GM21515 (cell line): ENCODE data around the gene GNG8.

Experiments used
- ATAC-seq: cut with Tn5 transposase; IDR thresholded peaks from one replicate; pipeline ENCODE4 v1.9.1; 2021; ENCODE audit not compliant: unreplicated experiment

Gene GNG8

DNA sequence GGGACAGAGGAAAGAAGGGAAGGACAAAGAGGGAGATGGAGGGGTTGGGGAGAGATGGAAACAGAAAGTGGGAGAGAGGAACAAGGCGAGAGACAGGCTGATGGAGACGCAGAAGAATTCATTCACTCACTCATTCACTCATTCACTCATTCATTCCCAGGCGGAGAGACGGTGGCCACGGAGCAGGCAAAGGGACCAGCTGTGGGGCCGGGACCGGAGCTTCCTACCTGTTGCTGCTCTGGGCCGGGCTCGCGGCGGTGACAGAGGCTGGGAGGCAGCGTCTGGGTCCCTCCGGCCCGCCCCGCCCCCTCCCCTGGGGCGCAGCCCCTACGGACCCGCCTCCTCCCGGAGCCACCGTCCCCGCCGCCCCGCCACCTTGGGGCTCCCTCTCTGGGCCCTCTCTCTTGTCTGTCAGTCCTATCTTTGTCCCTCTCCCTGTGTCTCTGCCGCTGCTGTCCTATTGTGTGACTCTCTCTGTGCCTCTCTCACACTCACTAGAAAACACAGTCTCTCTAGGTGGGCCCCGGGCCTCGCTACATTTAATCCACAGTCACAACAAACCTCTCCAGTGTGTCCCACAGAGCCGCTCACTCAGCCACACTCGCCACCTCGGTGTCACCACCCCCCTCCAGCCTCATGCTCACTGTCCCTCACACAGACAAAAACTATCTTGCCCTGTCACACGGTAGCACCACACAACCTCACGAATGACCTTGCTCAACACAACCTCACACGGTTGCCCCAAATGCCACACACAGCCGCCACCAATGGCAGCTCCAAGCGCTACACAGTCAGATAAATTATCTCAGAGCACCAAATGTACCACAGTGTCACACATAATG lies at the start of gene GNG8:
GNG8 (minus strand) TSS at position 283 of the 842 bp plus-strand sequence. CDS start 1,520 bp downstream, outside the sequence.
- no peak for ATAC-seq

DNA sequence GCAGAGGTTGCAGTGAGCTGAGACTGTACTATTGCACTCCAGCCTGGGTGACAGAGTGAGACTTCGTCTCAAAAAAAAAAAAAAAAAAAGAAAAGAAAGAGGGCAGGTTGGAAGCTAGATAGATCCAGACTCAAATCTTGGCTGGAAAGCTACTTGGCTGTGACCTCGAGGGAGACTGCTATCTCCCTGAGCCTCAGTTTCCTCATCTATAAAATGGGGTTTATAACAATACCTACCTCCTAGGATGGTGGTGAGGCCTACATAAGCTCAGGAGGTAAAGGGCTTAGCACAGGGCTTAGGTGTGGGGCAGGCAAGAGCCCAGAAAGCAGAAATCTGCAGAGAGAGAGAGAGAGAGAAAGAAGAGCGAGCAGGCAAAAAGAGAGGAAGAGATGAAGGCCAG lies 49.2 kb upstream of the GNG8 start:
- ATAC-seq: no peak

DNA sequence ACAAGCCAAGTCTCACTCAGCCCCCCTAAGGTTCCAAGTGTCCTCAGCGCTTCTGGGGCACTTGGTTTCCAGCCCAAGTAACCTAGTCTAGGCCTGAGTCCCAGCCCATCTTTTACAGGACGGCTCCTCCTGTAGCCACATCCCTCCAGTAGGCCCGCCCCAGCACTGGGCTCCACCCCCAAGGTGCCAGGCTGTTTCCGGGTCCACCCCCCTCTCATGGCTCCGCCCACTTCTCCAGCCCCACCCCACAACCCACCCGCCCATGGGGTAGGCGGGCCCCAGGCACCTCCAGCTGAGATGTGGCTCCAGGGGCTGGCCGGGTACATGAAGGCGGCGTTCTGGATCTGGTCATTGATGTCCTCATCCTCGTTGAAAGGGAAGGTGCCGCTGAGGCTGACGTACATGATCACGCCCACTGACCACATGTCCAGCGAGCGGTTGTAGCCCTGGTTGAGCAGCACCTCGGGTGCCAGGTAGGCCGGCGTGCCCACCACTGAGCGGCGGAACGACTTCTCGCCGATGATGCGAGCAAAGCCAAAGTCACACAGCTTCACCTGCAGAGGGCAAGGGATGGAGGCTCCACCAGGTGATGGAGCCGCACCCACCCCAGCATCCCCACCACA lies 42.2 kb upstream of the GNG8 start:
- ATAC-seq: no peak

DNA sequence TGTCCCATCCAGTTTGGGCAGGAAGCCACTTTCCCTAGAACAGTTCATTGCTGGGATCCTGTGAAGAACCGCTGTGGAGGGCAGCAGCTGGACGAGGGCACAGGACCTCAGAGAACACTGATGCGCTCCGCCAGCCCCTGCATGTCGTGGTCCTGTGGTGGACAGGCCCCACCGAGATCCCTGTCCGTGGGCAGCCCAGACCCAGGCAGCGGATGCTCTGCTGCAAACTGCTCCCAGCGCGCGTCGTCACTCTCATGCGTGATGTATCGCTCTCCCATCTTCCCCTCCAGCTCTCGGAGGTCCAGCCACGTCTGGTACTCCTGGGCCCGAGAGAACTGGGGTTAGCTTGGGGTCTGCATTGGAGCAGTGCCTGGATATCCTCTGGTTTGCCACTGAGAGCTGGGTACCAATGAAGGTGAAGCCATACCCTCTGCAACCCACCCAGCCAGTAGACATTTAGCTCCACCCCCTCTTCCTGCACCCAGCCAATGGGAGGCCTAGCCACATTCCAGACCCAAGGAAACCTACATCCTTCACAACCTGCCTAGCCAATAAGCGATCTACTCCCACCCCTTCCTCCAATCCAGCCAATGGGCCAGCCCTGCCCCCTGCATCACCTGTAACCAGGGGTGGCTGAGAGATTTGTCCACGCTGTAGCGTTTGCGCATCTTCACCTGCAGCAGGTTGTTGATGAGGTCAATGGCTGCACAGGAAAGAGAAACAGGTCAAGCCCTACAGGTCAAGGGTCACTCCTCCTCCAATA lies 38.6 kb upstream of the GNG8 start:
- ATAC-seq: no peak

DNA sequence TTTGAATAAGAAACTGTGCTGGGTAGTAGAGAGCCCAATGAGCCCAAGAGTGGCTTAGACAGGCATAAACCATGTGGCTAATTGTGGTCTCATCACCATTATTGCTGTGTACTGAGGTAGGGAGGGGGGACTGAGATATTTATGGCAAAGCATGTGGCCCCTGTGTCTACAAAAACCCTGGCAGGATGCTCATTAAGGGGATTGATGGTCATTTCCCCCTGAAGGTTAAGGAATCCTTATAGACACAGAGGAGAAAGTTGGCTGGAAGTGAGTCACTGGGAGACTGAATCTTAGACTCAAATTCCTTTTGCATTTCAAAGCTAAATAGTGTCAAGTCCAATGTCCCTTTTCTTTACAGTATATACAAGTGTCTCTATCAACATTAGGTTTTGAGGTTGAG lies 34.8 kb upstream of the GNG8 start:
- no peak for ATAC-seq

DNA sequence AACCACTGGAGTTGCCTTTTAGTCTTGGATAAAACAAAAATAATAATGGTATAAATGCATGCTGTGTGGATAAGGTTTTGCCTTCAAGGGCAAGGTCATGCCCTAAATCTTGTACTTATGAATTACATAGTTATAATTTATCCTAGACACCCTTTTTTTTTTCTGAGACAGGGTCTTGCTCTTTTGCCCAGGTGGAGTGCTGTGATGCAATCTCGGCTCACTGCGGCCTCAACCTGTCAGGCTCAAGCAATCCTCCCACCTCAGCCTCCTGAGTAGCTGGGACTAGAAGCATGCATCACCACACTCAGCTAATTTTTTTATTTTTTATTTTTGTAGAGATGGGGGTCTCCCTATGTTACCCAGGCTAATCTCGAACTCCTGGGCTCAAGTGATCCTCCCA lies 32.7 kb upstream of the GNG8 start:
- no peak for ATAC-seq

DNA sequence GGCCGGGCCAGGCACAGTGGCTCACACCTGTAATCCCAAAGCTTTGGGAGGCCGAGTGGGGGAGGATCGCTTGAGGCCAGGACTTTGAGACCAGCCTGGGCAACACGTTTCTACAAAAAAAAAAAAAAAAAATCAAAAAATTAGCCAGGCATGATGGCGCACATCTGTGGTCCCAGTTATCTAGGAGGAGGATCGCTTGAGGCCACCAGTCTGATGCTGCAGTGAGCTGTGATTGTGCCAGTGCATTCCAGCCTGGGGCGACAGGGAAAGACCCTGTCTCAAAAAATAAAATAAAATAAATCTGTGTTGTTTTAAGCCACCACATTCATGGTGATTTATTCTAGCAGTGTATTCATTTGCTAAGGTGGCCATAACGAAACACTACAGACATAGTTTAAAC lies 29.1 kb upstream of the GNG8 start:
- ATAC-seq: no peak

DNA sequence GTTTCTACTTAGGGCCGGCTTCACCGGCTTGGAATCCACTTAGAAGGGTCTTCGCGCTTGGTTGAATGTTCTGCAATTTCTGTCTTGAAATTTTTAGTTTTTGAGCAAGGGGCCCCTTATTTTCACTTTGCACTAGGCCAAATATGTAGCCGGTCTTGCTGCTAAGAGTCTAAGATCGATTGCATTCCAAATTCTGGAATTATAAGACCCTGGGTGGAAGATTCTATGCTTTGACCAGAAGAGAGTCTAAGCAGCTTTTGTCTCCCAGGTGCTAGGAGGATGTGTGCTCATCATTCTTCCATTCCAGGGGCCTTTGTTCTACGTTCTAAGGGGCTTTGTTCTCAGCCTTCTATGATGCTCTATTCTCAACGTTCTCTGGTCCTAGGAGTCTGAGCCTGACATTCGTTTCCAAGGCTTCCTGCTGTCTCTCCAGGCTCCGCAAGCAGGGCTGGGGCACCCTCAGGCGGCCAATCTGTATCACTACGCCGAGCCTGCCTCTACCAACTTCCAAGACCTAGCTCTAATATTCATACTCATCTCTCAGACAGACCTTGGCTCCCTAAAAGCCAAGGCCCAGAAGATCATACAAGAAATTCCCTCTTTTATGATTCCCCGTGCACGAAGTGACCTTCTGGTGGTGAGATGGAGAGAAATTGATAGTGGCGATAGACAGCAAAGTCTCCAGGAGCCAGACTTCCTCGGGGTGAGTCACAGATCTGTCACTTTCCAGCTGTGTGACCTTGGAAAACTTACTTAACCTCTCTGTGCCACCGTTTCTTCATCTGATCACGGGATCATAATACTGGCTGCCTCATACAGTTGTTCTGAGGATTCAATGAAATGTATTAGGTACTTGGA lies 26.0 kb upstream of the GNG8 start:
- no peak for ATAC-seq

DNA sequence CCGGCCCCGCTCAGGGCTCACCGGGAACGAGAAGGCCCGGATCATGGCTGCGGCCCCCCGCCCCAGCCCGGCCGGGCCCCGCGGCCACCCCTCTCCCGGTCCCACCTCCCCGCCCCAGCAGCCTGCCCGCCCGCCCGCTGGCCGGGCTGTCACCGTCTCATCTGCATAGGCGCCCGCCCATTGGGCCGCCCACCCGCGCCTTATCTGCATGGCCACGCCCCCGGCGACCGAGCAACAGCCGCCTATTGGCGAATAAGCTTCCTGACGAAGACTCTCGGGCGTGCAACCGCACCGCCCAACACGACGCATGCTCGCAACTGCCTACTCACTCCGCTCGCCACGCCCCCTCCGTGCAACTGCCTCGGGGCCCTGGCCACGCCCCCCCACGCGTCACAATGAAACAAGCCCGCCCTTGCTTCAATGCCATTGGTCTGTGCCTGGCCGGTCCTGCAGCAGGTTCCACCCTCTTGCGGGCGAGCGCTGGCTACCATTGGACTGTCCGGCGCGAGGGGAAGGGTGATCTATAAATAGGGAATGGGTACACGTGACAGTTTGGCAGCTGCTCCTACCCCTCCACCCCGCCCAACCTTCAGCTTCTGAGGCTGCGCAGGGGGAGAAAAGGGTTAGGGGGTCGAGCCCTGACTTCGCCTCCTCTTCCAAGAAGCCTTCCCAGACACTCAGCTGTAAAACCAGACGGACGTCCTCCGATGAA lies 25.2 kb upstream of the GNG8 start, which contains the start of gene DACT3:
DACT3 (minus strand) TSS at position 163 of the 712 bp plus-strand sequence; CDS start at position 45, 118 bp downstream.
- peak; percentile 88 for ATAC-seq

DNA sequence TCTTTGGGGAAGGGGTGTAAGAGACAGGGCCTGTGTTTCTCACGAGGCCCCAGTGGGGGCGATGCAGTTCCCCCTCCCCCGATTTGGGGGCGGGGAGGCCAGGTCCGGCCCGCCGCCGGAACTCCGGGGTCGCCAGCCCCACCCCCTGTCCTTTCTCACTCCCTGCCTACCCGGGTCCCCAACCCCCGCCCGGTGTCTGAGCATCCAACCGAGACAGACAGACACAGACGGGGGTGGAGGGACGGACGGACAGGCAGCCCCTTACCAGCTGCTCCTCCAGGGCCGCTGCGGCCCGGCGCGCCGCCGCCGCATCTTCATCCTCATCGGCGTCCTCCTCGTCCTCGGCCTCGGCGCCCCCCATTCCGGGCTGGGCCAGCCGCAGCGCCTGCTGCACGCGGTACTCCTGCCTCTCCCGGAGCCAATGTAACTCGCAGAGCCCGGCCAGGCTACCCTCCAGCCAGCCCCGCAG lies 24.6 kb upstream of the GNG8 start:
- ATAC-seq: no peak

DNA sequence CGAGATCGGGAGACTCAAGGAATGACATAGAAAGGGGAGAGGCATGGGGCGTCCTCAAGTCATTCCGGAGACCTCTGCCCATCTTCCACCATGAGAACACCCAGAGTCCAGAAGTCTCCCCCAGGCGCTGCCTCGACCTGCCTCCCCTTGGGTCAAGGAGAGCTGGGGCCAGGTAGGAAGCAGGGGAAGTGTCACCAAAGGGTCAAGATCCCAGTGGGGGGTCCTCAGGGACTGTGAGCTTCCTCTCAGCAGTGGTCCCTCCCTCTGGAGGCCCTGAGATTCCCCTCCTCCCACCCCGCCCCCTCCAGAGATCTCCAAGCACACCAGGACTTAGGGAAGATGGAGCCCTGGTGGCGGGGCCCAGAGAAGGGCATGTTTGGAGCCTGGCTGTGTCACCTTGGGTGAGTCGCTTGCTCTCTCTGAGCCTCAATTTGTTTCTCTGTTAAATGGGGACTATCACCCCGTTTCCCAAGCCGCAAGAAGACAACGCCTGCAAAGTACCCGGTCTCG lies 24.1 kb upstream of the GNG8 start:
- ATAC-seq: no peak

DNA sequence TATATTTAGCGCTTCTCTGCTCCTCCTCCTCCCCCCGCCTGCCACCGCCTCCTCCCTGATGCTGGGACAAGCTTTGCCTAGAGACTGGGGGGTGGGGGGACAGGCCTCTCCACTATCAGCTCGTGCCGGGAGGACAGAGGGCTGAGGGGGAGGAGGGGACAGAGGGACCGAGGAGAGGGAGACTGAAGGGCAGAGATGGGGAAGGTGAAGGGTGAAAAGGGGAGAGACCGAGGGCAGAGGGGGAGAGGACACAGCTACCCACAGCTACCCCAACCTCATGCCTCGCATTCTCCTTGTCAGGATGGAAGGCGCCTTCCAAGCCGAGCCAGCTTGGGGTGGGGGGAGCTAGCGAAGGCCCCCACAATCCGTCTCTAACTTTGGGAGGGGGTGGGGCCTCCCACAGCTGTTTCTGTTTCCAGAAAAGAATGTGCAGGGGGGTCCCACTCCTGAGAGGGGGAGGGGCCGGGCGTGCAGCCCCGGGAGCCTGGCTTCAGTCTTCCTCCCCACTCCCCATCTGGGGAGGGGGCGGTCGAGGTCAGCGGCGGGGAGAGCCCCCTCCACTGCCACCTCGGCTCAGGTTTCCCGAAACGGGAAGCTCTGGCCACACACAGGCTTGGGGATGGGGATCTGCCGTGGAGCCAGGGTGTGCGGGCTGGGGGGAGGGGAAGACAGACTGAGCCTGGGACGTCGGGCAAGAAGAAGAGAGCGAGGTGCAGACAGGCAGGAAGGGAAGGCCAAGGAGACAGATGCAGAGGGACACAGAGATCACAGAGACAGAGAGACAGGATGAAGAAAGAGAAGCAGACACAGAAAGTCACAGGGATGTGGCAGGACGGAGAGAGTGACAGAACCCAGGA lies 23.4 kb upstream of the GNG8 start:
- ATAC-seq: no peak

DNA sequence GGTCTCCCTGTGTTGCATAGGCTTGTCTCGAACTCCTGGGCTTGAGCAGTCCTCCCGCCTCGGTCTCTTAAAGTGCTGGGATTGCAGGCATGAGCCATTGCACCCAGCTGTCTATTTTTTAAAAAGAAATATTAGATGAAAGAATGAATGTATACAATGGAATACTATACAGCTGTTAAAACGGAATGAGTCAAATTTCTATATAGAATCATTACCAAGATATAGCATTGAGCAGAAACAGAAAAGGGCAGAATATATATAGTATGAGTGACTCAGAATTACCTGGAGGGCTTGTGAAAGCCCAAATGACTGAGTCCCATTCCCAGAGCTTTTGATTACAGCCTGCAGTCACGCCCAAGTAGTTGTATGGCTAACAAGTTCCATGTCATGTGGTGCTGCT lies 20.5 kb upstream of the GNG8 start:
- no peak for ATAC-seq

DNA sequence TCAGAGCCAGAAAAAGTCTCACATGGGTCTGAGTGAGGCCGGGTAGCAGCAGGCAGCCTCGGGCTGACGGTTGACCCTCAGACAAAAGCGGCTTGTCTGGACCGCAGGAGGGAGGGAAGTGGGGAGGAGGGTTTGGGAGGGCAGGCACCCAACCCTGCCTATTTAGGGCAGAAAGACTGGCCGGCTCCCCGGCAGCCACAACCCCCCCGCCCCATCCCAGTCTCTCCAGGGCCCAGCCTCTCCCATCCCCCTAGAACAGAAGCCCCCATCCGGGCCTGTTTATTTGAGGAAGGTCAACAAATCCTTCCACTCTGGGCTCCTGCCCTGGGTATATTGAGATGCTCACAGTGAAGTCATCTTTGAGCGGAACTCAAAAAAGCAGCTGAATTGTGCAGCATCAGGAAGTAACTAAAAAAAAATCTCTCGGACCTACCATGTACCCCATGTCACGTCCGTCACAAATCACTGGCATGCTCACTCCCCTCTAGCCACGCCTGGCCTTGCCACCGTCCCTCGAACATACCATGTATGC lies 18.7 kb upstream of the GNG8 start:
- ATAC-seq: no peak

DNA sequence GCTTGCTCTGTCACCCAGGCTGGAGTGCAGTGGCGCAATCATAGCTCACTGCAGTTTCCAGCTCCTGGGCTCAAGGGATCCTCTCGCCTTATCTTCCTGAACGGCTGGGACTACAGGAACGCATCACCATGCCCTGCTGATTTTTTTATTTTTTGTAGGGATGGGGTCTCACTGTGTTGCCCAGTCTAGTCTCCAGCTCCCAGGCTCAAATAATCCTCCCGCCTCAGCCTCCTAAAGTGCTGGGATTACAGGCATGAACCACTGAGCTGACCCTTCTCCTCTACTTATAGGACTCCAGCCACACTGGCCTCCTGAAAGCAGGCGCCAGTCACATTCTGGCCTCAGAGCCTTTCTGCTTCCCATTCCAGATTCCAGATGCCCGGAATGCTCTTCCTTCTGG lies 14.4 kb upstream of the GNG8 start:
- ATAC-seq: no peak

DNA sequence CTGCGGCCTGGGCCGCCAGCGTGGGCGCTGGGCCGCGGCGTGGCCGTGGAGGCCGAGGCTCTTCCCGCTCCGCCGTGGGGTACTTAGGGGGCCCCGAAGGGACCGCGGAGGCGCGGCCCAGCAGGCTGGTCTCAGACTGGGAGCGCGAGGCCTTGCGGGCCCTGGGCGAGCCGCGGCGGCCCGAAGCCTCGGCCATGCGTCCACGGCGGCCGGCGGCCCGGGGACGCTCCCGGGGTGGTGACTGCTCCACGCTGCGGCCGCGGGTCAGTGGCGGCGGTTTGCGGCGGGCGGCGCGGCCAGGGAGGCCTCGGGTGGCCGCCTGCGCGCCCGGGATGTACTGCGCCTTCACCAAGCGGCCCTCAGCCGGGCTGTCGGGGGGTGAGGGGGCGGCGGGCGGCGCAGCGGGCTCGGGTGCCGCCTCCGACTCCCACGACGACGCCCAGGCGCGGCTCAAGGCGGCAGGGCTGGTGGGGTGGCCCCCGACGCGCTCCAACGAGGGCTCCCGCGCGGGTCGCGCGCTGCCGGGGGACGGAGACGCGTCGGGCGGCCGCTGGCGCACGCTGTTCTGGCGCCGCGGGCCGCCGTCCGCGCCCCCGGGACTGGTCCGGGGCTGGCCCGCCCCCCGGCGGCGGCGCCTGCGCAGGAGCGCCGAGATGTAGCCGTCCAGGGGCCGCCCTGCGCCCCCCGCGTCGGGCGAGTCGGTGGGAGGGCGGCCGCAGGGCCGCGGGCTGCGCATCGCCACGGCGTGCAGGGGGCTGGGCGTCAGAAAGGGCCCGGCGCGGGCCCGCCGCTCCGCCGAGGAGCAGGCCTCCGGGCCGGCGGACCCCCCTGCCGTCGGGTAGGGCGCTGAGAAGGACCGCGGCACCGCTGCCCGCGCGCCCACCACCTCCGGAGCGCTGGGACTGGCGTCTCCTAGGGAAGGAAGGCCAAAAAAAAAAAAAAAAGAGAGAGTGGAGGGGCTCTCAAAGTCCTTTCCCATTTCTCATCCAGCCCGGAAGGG lies 13.3 kb upstream of the GNG8 start:
- no peak for ATAC-seq
